AG09319 (cell line): ENCODE results near the gene BANK1.

Source experiments
- DNase-seq: peaks from one replicate; pipeline ENCODE4 v3.0.0-alpha.2; 2010; ENCODE audit warnings: low read depth; ENCODE audit errors: extremely low read depth
- TF ChIP-seq, protein P1 (sequence below): IDR thresholded peaks from 2 replicates; pipeline ENCODE4 v1.5.1; 2011; ENCODE audit warnings: low read depth, mild to moderate bottlenecking, inconsistent platforms, low read length, moderate library complexity

Gene BANK1

DNA sequence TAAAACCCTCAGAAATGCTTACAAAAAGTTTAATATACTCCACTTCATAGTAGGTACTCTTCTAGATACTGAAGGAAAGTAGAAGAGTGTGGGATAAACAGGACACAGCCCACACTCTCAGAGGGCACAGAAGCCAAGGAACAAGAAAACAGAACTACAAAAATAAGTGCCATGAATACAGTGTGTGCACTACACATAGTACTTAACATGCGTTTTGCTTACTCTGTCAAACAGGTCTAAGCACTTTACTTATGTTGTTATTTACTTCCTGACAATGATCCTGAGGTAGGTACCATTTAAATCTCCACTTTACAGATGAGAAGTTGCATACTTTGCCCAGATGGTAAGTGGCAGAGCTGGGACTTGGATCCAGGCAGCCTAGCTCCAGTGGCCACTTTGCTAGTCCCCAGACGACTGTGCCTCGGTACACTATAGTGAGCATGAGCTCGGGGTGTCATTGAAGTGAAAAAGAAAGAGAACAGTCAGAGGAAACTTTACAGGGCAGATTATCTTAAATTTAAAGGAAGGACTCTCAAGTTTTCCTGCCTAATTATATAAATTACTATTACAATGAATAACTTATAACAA is 120.3 kb downstream of the BANK1 start:
- TF ChIP-seq, protein P1, sequence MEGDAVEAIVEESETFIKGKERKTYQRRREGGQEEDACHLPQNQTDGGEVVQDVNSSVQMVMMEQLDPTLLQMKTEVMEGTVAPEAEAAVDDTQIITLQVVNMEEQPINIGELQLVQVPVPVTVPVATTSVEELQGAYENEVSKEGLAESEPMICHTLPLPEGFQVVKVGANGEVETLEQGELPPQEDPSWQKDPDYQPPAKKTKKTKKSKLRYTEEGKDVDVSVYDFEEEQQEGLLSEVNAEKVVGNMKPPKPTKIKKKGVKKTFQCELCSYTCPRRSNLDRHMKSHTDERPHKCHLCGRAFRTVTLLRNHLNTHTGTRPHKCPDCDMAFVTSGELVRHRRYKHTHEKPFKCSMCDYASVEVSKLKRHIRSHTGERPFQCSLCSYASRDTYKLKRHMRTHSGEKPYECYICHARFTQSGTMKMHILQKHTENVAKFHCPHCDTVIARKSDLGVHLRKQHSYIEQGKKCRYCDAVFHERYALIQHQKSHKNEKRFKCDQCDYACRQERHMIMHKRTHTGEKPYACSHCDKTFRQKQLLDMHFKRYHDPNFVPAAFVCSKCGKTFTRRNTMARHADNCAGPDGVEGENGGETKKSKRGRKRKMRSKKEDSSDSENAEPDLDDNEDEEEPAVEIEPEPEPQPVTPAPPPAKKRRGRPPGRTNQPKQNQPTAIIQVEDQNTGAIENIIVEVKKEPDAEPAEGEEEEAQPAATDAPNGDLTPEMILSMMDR, result no peak
- DNase-seq, result no peak

DNA sequence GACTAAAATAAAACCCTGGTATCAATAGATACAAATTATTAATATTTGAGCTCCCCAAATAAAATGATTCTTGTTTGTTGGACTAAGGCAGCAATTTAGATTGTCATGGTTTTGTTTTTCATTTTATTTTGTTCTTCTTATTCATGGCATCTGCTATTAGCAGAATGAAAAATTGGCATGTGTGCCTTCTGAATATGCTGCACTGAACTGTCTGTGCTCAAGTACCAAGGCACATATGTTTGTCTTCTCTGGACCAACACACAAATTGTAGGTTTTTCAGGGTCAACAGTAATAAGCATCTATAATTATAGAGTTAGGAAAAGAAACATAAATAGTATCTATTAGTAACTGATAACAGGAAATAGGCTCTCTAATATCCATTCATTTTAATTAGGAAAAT is 121.1 kb downstream of the BANK1 start:
- no peak for DNase-seq
- TF ChIP-seq, protein P1, result no peak

DNA sequence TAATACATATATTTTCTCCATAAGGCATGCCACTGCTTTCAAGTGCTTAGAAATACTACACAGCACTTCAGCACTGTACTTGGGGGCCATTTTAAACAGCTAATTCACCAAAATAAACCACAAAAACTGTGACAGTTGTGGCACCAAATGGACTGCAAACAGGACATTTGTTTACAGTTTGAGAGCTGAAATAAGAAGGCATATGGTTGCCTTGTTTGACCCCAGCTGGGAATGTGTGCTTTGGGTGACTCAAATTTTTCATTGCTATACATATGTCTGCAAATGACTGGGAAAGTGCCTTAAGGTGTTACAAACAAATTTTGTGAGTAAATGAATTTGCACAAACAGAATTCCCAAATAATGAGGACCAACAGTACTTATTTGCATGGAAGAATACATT is 124.2 kb downstream of the BANK1 start:
- TF ChIP-seq, protein P1, result no peak
- DNase-seq, result no peak

DNA sequence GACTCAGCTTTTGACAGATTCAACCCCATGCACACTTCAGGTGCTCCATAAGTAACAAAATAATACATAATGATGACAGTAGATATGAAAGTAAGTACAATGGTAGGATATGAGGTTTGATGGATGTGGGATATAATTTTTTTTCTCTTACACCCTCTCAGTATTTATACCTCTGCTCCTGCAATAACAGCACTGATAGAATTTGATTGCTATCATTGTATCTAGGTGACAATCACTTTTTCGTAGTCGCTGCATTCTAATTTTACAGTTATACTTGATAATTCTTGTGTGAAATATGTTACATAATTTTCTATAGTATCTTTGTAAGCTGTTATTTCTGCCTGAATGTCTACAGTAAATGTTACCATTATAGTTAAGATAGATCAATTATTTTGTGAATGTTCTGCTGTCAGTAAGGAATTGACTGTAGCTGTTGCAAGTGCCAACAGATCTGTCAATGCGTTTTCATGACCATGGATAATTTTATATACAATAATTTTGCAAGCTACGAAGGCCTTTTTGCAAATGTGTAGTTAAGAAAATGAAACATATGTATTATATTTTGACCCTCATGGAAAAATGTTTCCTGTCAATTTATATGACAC is 128.9 kb downstream of the BANK1 start:
- TF ChIP-seq, protein P1, result no peak
- DNase-seq, result no peak

DNA sequence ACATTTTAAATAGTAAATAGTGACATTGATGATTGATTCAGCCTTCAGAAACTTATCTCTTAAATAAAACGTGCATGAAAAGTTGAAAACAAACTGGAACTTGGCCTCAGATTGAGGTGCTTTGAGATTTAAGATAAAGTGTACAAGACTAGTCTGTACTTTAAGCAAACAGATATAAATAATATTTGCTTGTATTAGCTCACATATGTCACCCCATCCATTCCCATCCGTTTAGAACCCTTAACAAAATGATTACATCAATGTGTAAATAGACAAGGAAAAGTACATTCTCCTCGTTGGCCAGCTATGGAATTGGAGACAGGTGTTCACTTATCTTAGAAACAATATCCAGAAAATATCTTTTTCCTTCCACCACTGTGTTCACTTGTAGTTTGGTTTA is 130.8 kb downstream of the BANK1 start:
- TF ChIP-seq, protein P1, result no peak
- DNase-seq, result no peak

DNA sequence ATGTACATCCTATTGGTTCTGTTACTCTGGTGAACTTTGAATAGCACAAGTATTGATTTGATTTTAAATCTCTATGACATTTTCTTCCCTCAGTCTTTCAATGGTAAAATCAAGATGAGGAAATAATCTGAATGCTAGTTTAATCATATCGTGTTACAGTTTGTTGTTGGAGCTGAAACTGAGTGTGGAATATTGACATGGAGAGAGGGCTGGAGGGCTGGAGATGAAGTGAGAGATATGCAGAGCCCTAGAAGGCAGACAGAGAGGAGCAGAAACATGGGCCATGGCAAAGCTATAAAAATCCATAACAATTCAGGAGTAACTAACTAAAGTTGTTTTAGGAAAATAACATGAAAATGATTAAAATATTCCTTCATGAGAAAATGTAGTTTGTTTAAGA is 141.1 kb downstream of the BANK1 start:
- DNase-seq, result no peak
- TF ChIP-seq, protein P1, result no peak

DNA sequence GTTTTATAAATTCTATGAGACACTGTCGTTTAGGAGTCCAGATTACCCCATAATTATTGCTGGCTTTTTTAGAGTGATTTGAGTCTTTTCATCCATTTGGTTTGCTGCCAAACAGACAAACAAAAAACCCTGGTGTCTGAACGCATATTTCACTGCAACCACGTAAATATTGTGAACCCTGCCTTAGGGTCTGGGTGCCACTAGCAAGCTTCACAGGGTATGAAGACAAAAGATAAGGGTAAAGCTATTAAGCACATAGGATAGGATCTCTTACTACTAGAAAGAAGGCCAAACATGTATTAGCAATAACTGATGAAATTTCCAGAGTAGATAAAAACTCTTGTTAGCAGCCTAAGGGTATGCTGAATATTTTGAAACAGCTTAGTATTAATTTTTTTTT is 143.3 kb downstream of the BANK1 start:
- no peak for DNase-seq
- TF ChIP-seq, protein P1, result no peak
